ENCODE measurements around the gene WNT7B. TPM values are rescaled to one million over a fixed set of nuclear protein-coding genes. Genes with fewer than 3 reads are reported as not detected.

WNT7B gene
- total and polyA plus RNA-seq, 2 donors (not counting 1 experiment from before 2014, with no cell fraction given): 0.22 to 0.67 TPM

GRCh38 chr22:45910928-45911467, 66.0 kb downstream of the WNT7B start:
- ChIA-PET CTCF (no interaction called here), POLR2A (no interaction called here)

GRCh38 chr22:45908961-45909360, 68.0 kb downstream of the WNT7B start:
- intact Hi-C loops (cut with micrococcal nuclease): no loop called here
- peaks cover 0 to 4% (median 0%) of the 10 kb centered on the region in 3 donors for H3K9me3 ChIP-seq (ENCODE audit: control extremely low read depth in 1 of 3, control insufficient read depth in 2 of 3, insufficient read depth in 1 of 3, low read length in 2 of 3)
- H3K79me2 ChIP-seq (ENCODE audit: control insufficient read depth, insufficient read depth, low read length): no peaks in the 10 kb centered on the region
- no peak overlapping the region for H3K4me3 Mint-ChIP-seq
- TF ChIP-seq EZH2 (IDR thresholded peaks at IDR 0.05; ENCODE audit: borderline replicate concordance, insufficient read depth, low read depth, low read length, poor library complexity, severe bottlenecking) (no peak), CTCF (IDR thresholded peaks at IDR 0.05) (no peak)
- H3K4me1 Mint-ChIP-seq: no peaks in the 10 kb centered on the region
- WGBS (ENCODE audit: insufficient coverage): 87% methylated on average over 4 of the region's 6 CpGs
- no peak overlapping the region for H3K4me3 ChIP-seq (ENCODE audit: control extremely low read depth in 1 of 5, extremely low read depth in 1 of 5, insufficient read depth in 1 of 5, low read depth in 2 of 5, low read length in 4 of 5)
- peaks cover 0 to 4% (median 0%) of the 10 kb centered on the region in 4 experiments for H3K27me3 ChIP-seq (replicated peaks in 1 of 4; ENCODE audit: control extremely low read depth in 1 of 4, control insufficient read depth in 3 of 4, insufficient read depth in 4 of 4, low read length in 3 of 4)
- DNase-seq (no peak), ATAC-seq (ENCODE audit: low read depth) (no peak)
- CTCF ChIA-PET: interaction anchor here (0.7 kb wide), 1 partner anchor 331 kb away, joined by 3 read pairs; no protein-coding TSS in a partner anchor
- POLR2A ChIA-PET: no interaction called here
- H3K27ac ChIP-seq (ENCODE audit: low read length in 2 of 2): no peak overlapping the region
- no peaks in the 10 kb centered on the region for H3K4me1 ChIP-seq (ENCODE audit: control insufficient read depth in 2 of 2, insufficient read depth in 2 of 2, low read length in 2 of 2)
- no peak overlapping the region for H3K9ac ChIP-seq (ENCODE audit: low read length)
- no peak overlapping the region for H2AFZ ChIP-seq (ENCODE audit: insufficient read depth, low read depth, low read length, poor library complexity, severe bottlenecking)
- peaks cover 20% of the 10 kb centered on the region for H3K27me3 Mint-ChIP-seq
- H3K27ac Mint-ChIP-seq: no peak overlapping the region
- H3K9me3 Mint-ChIP-seq (ENCODE audit: insufficient read depth): no peaks in the 10 kb centered on the region
- no peaks in the 10 kb centered on the region for H3K36me3 ChIP-seq (replicated peaks in 1 of 2; ENCODE audit: control extremely low read depth in 1 of 2, control insufficient read depth in 1 of 2, extremely low read depth in 1 of 2, insufficient read depth in 2 of 2, low read length in 1 of 2)
- no peak overlapping the region for H3K4me2 ChIP-seq (replicated peaks; ENCODE audit: low read depth, low read length, poor library complexity, severe bottlenecking)
- H4K20me1 ChIP-seq (ENCODE audit: control insufficient read depth, insufficient read depth, low read length, poor library complexity, severe bottlenecking): no peaks in the 10 kb centered on the region

More at GRCh38 chr22:45910928-45911467, 66.0 kb downstream of the WNT7B start:
- Histone ChIP-seq H4K20me1 (ENCODE audit: control insufficient read depth, insufficient read depth, low read length, poor library complexity, severe bottlenecking) (no peaks in the 10 kb centered on the region), H2AFZ (ENCODE audit: insufficient read depth, low read depth, low read length, poor library complexity, severe bottlenecking) (no peak overlapping the region), H3K36me3 (replicated peaks in 1 of 2; ENCODE audit: control extremely low read depth in 1 of 2, control insufficient read depth in 1 of 2, extremely low read depth in 1 of 2, insufficient read depth in 2 of 2, low read length in 1 of 2) (no peaks in the 10 kb centered on the region), H3K4me2 (replicated peaks; ENCODE audit: low read depth, low read length, poor library complexity, severe bottlenecking) (no peak overlapping the region), H3K9me3 (ENCODE audit: control extremely low read depth in 1 of 3, control insufficient read depth in 2 of 3, insufficient read depth in 1 of 3, low read length in 2 of 3) (peaks cover 0 to 14% (median 0%) of the 10 kb centered on the region in 3 donors), H3K27ac (ENCODE audit: low read length in 2 of 2) (no peak overlapping the region), H3K27me3 (replicated peaks in 1 of 4; ENCODE audit: control extremely low read depth in 1 of 4, control insufficient read depth in 3 of 4, insufficient read depth in 4 of 4, low read length in 3 of 4) (no peaks in the 10 kb centered on the region), H3K4me3 (ENCODE audit: control extremely low read depth in 1 of 5, extremely low read depth in 1 of 5, insufficient read depth in 1 of 5, low read depth in 2 of 5, low read length in 4 of 5) (no peak overlapping the region), H3K79me2 (ENCODE audit: control insufficient read depth, insufficient read depth, low read length) (no peaks in the 10 kb centered on the region), H3K9ac (ENCODE audit: low read length) (no peak overlapping the region), H3K4me1 (ENCODE audit: control insufficient read depth in 2 of 2, insufficient read depth in 2 of 2, low read length in 2 of 2) (no peaks in the 10 kb centered on the region)
- Mint-ChIP-seq H3K27me3 (peaks cover 12% of the 10 kb centered on the region), H3K9me3 (ENCODE audit: insufficient read depth) (no peaks in the 10 kb centered on the region), H3K4me1 (no peaks in the 10 kb centered on the region), H3K4me3 (no peak overlapping the region), H3K27ac (no peak overlapping the region)
- WGBS (ENCODE audit: insufficient coverage): 91% methylated on average over 17 of the region's 17 CpGs
- no peak for DNase-seq
- no peak for TF ChIP-seq EZH2 (IDR thresholded peaks at IDR 0.05; ENCODE audit: borderline replicate concordance, insufficient read depth, low read depth, low read length, poor library complexity, severe bottlenecking)
- no peak for TF ChIP-seq CTCF (IDR thresholded peaks at IDR 0.05)
- intact Hi-C loops (cut with micrococcal nuclease): no loop called here
- no peak for ATAC-seq (ENCODE audit: low read depth)

All from B cell (primary cell).